H1 (cell line): ENCODE results near the gene AP1M1. TPM values are rescaled to one million over a fixed set of nuclear protein-coding genes. Genes with fewer than 3 reads are reported as not detected.

Experiments used
- CTCF ChIA-PET: fragments of 300-600 bp; sonication (Branson Sonifier 250); formaldehyde crosslinking; loops from one replicate; lab custom pipeline; 2021; ENCODE audit not compliant: partially characterized antibody; lab: Charles Lee
- POLR2A ChIA-PET: fragments of 300-600 bp; sonication (Branson Sonifier 250); formaldehyde crosslinking; loops from one replicate; lab custom pipeline; 2021; ENCODE audit warnings: inconsistent platforms; ENCODE audit not compliant: partially characterized antibody; lab: Charles Lee
- DNase-seq, 2 experiments: peaks; one replicate each; pipeline versions ENCODE4 v3.0.0 to v3.0.0-alpha.2; 2010 to 2022; ENCODE audit warnings: low spot score in 2 of 2, low read depth in 1 of 2, mixed read lengths in 1 of 2
- FAIRE-seq: peaks from 2 replicates; lab custom pipeline; 2011; peaks lifted over from hg19 to GRCh38; lab: Jason Lieb, UNC
- H2AFZ ChIP-seq: 2 replicates; pipeline ENCODE4 v1.8.1; 2012; ENCODE audit warnings: low read length, inconsistent platforms
- H2AK5ac ChIP-seq: 2 replicates; pipeline ENCODE4 v1.6.1; 2013; ENCODE audit warnings: low read depth, low read length
- H2BK120ac ChIP-seq: replicated peaks from 2 replicates; pipeline ENCODE3; 2013; ENCODE audit warnings: low read depth, low read length, inconsistent platforms
- H2BK12ac ChIP-seq: 2 replicates; pipeline ENCODE4 v1.6.1; 2013; ENCODE audit warnings: low read depth, low read length
- H2BK15ac ChIP-seq: 2 replicates; pipeline ENCODE4 v1.6.1; 2013; ENCODE audit warnings: low read length
- H2BK20ac ChIP-seq: 2 replicates; pipeline ENCODE4 v1.6.1; 2013; ENCODE audit warnings: low read length
- H2BK5ac ChIP-seq: 2 replicates; pipeline ENCODE4 v1.6.1; 2013; ENCODE audit warnings: low read depth, low read length
- H3K14ac ChIP-seq: 2 replicates; pipeline ENCODE4 v1.6.1; 2013; ENCODE audit warnings: inconsistent platforms; ENCODE audit not compliant: insufficient read length
- H3K18ac ChIP-seq: 2 replicates; pipeline ENCODE4 v1.6.1; 2013; ENCODE audit warnings: low read length; ENCODE audit errors: extremely low read depth
- H3K23ac ChIP-seq: 2 replicates; pipeline ENCODE4 v1.6.1; 2013; ENCODE audit warnings: inconsistent platforms; ENCODE audit not compliant: insufficient read length
- H3K23me2 ChIP-seq: 2 replicates; pipeline ENCODE4 v1.6.1; 2013; ENCODE audit warnings: low read depth, low read length
- H3K27ac ChIP-seq: 2 replicates; pipeline ENCODE4 v1.6.1; 2011; ENCODE audit warnings: low read depth, low read length, inconsistent platforms
- H3K27me3 ChIP-seq, 4 experiments: replicated peaks in 1 of 4; 1 replicate in 1 of 4; 2 replicates in 3 of 4; pipeline versions ENCODE4 v1.6.1 to v1.8.1; 2011 to 2013; ENCODE audit warnings: low read length in 3 of 4, mild to moderate bottlenecking in 3 of 4, inconsistent platforms in 2 of 4, mixed read lengths in 2 of 4, moderate library complexity in 1 of 4; ENCODE audit not compliant: control insufficient read depth in 3 of 4, insufficient read depth in 3 of 4; ENCODE audit errors: extremely low read depth in 1 of 4
- H3K36me3 ChIP-seq, 4 experiments: 2 replicates each; pipeline versions ENCODE4 v1.6.1 to v1.8.1; 2011 to 2013; ENCODE audit warnings: mild to moderate bottlenecking in 4 of 4, low read length in 3 of 4, moderate library complexity in 2 of 4, control low read depth in 1 of 4, inconsistent platforms in 1 of 4; ENCODE audit not compliant: insufficient read depth in 4 of 4, control insufficient read depth in 2 of 4
- H3K4ac ChIP-seq: replicated peaks from 2 replicates; pipeline ENCODE3; 2013; ENCODE audit warnings: low read length, low read depth, mixed read lengths, inconsistent platforms; ENCODE audit not compliant: insufficient read length
- H3K4me1 ChIP-seq, 4 experiments: replicated peaks in 1 of 4; 1 replicate in 1 of 4; 2 replicates in 3 of 4; pipeline versions ENCODE4 v1.6.1 to v1.8.1; 2011 to 2013; ENCODE audit warnings: low read length in 3 of 4, inconsistent platforms in 2 of 4, mixed read lengths in 1 of 4; ENCODE audit not compliant: insufficient read depth in 4 of 4, control insufficient read depth in 3 of 4
- H3K4me2 ChIP-seq, 2 experiments: 2 replicates each; pipeline versions ENCODE4 v1.6.1 to v1.8.1; 2011 to 2013; ENCODE audit warnings: low read depth in 2 of 2, low read length in 2 of 2, control low read depth in 1 of 2, inconsistent platforms in 1 of 2, mild to moderate bottlenecking in 1 of 2; ENCODE audit not compliant: insufficient read depth in 1 of 2
- H3K4me3 ChIP-seq, 4 experiments: fragments of 200-600, 300-600 bp in 1 of 4; sonication (generic), shearing (Covaris generic), sonication (Bioruptor Twin) in 1 of 4; 2 replicates each; pipeline versions ENCODE4 v1.5.1 to v1.8.1; 2011 to 2016; ENCODE audit warnings: low read length in 4 of 4, low read depth in 3 of 4, control low read depth in 2 of 4, inconsistent platforms in 2 of 4, mild to moderate bottlenecking in 2 of 4, mixed read lengths in 1 of 4, moderate library complexity in 1 of 4; ENCODE audit not compliant: insufficient read depth in 2 of 4; ENCODE audit errors: extremely low read depth in 1 of 4
- H3K56ac ChIP-seq: replicated peaks from 2 replicates; pipeline ENCODE3; 2013; ENCODE audit warnings: low read depth, mild to moderate bottlenecking, mixed read lengths, low read length, inconsistent platforms; ENCODE audit not compliant: insufficient read length
- H3K79me1 ChIP-seq: 2 replicates; pipeline ENCODE4 v1.6.1; 2013; ENCODE audit warnings: low read depth, low read length, control low read depth
- H3K79me2 ChIP-seq, 2 experiments: 2 replicates each; pipeline versions ENCODE4 v1.6.1 to v1.8.1; 2012 to 2013; ENCODE audit warnings: low read length in 2 of 2, mild to moderate bottlenecking in 2 of 2, inconsistent platforms in 1 of 2; ENCODE audit not compliant: insufficient read depth in 2 of 2, control insufficient read depth in 1 of 2
- H3K9ac ChIP-seq, 4 experiments: replicated peaks in 1 of 4; 1 replicate in 1 of 4; 2 replicates in 3 of 4; pipeline versions ENCODE4 v1.6.1 to v1.8.1; 2011 to 2013; ENCODE audit warnings: low read depth in 3 of 4, low read length in 3 of 4, control low read depth in 2 of 4, mild to moderate bottlenecking in 2 of 4, moderate library complexity in 2 of 4, inconsistent platforms in 1 of 4; ENCODE audit errors: extremely low read depth in 1 of 4
- H3K9me3 ChIP-seq, 2 experiments: 2 replicates each; pipeline versions ENCODE4 v1.6.1 to v1.8.1; 2012 to 2013; ENCODE audit warnings: mild to moderate bottlenecking in 2 of 2, moderate library complexity in 2 of 2, control low read depth in 1 of 2, inconsistent platforms in 1 of 2, low read depth in 1 of 2, low read length in 1 of 2, mixed read lengths in 1 of 2; ENCODE audit not compliant: insufficient read depth in 2 of 2
- H4K20me1 ChIP-seq, 2 experiments: replicated peaks in 1 of 2; 2 replicates each; pipeline versions ENCODE3 to v1.8.1; 2011 to 2013; ENCODE audit warnings: inconsistent platforms in 2 of 2, low read length in 2 of 2, mild to moderate bottlenecking in 1 of 2; ENCODE audit not compliant: insufficient read depth in 2 of 2, control insufficient read depth in 1 of 2
- H4K5ac ChIP-seq: 2 replicates; pipeline ENCODE4 v1.6.1; 2013; ENCODE audit warnings: low read length, low read depth, mixed read lengths, inconsistent platforms; ENCODE audit not compliant: insufficient read length
- H4K8ac ChIP-seq: 2 replicates; pipeline ENCODE4 v1.8.0; 2013; ENCODE audit warnings: mild to moderate bottlenecking, moderate library complexity, low read length, inconsistent platforms; ENCODE audit not compliant: insufficient read depth; ENCODE audit errors: extremely low read depth
- H4K91ac ChIP-seq: replicated peaks from 2 replicates; pipeline ENCODE3; 2013; ENCODE audit warnings: low read length, mixed read lengths, inconsistent platforms; ENCODE audit not compliant: insufficient read length
- ASH2L ChIP-seq: fragments of 200-600, 300-600 bp; sonication (generic); IDR thresholded peaks from one replicate; pipeline ENCODE4 v1.7.1; 2017; ENCODE audit warnings: low read length
- CBX8 ChIP-seq: fragments of 300-800, 300-1000 bp; sonication (generic); IDR thresholded peaks from 2 replicates; pipeline ENCODE4 v1.7.1; 2016; ENCODE audit warnings: low read depth, low read length, borderline replicate concordance
- EGR1 ChIP-seq: IDR thresholded peaks from 2 replicates; pipeline ENCODE4 v1.6.1; 2011; ENCODE audit warnings: low read depth, low read length, borderline replicate concordance
- JUN ChIP-seq: IDR thresholded peaks from 2 replicates; pipeline ENCODE4 v1.6.1; 2011; ENCODE audit warnings: low read depth, mild to moderate bottlenecking, improper control_type of control experiment, low read length
- PHF8 ChIP-seq: fragments of 200-600 bp; sonication (generic); conservative IDR thresholded peaks from 2 replicates; pipeline ENCODE4 v1.7.1; 2012; ENCODE audit warnings: low read depth, mild to moderate bottlenecking, inconsistent platforms, low read length, moderate library complexity
- POU5F1 ChIP-seq: IDR thresholded peaks from 2 replicates; pipeline ENCODE4 v1.6.1; 2011; ENCODE audit warnings: low read depth, mild to moderate bottlenecking, low read length, moderate library complexity
- RFX5 ChIP-seq: IDR thresholded peaks from 2 replicates; pipeline ENCODE4 v1.6.1; 2011; ENCODE audit warnings: low read depth, low read length, improper control_type of control experiment, borderline replicate concordance
- SAP30 ChIP-seq: fragments of 300-600 bp; sonication (generic); IDR thresholded peaks from 2 replicates; pipeline ENCODE4 v1.7.1; 2012; ENCODE audit warnings: low read length, moderate library complexity, mild to moderate bottlenecking, inconsistent platforms; ENCODE audit not compliant: insufficient read depth, insufficient replicate concordance
- TBP ChIP-seq: IDR thresholded peaks from 2 replicates; pipeline ENCODE4 v1.6.1; 2011; ENCODE audit warnings: low read depth, low read length, improper control_type of control experiment
- YY1 ChIP-seq: IDR thresholded peaks from 2 replicates; pipeline ENCODE4 v1.6.1; 2011; ENCODE audit warnings: low read depth, mild to moderate bottlenecking, low read length
- WGBS, 2 experiments: shearing (Covaris generic) in 1 of 2; methylation state at CpG; one replicate each; pipeline versions ENCODE4 v1.1.6 to v1.1.7; 2013 to 2015; ENCODE audit warnings: low lambda C conversion rate in 2 of 2, mixed read lengths in 2 of 2, inconsistent platforms in 1 of 2, low coverage in 1 of 2, missing lambda C conversion rate in 1 of 2; ENCODE audit not compliant: insufficient replicate concordance in 2 of 2, insufficient coverage in 1 of 2, insufficient read length in 1 of 2; ENCODE audit errors: extremely low coverage in 1 of 2, missing lambda C conversion rate in 1 of 2; 5-methylcytosine and 5-hydroxymethylcytosine counted together
- polyA plus RNA-seq, 7 experiments: library from polyadenylated mRNA; depleted of rRNA in 3 of 7; stranded (reverse) in 5 of 7; unstranded in 2 of 7; fragments of >200 nt in 5 of 7; fragments of 200-250 nt in 2 of 7; gene quantifications; 1 replicate in 5 of 7; 2 replicates in 1 of 7; 4 replicates in 1 of 7; pipeline versions ENCODE4 v1.2.1 to v1.2.3, GENCODE V29; 2011 to 2013; ENCODE audit warnings: missing spikeins in 2 of 7, mixed read lengths in 2 of 7
- total RNA-seq: library from RNA; stranded (reverse); fragmentation: NEBNext Ultra II Directional; extraction: Animal tissue kit (Norgen Biotek cat#: 25700); gene quantifications from 2 replicates; pipeline ENCODE4 v1.2.1, GENCODE V29; 2021

The AP1M1 gene
- total and polyA plus RNA-seq, 2 of the 8 experiments (the other 6 are each of a cell fraction or from before 2014, with no cell fraction given), result 30.9 to 37.5 TPM

DNA sequence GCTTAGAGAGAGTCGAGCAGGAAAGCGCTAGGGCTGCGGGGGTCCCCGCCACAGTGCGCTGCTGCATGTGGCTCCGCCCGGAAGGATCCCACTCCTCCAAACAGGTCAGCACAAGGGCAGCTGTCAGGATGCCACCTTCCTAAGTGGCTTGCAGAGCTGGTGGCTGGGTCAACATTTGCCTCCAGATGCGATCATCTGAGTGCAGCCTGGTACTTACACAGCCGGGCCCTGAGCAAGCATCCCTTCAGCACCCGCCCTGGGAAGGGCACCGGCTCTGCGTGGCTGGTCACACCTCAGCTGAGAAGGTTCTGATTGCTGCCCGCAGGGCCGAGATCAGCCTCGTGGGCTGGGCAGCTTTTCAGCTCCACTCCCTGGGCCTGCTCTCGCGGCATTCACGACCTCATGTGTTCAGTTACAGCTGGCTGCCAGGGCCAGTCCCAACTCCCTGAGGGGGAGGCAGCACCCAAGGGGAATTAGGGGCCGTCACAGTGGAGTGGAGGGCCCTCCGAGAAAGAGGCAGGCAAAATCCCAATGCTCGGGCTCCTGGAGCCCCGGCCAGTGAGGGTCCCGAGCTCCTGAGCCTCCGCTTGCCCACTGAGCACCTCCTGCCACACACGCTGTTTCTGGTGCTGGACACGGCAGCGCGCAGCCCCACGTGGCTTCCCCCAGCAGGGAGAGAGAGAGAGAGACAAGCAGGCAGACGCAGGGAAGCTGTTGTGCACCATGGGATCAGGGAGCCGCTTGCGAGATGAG is 26.8 kb downstream of the AP1M1 start:
- Histone ChIP-seq H2BK12ac (no peak overlapping the region), H3K79me2 (no peaks in the 10 kb centered on the region), H4K91ac (no peak overlapping the region), H3K4ac (no peak overlapping the region), H3K56ac (no peak overlapping the region), H3K23me2 (no peaks in the 10 kb centered on the region), H3K23ac (no peak overlapping the region), H2BK120ac (no peak overlapping the region), H3K36me3 (peaks cover 0 to 3% (median 0%) of the 10 kb centered on the region in 4 experiments; a peak in 2 of 8 replicates), H4K8ac (no peak overlapping the region), H3K27ac (no peak overlapping the region; the same call in 1 of the 2 replicates), H2AFZ (no peak overlapping the region), H3K4me3 (no peak overlapping the region), H2BK20ac (no peak overlapping the region), H3K4me2 (no peak overlapping the region), H2BK15ac (no peak overlapping the region), H3K27me3 (no peaks in the 10 kb centered on the region; a peak in 1 of 7 replicates), H3K9me3 (no peaks in the 10 kb centered on the region), H3K14ac (no peak overlapping the region), H3K79me1 (no peaks in the 10 kb centered on the region), H4K20me1 (peaks cover 3 to 7% of the 10 kb centered on the region in 2 experiments), H2BK5ac (peak overlapping the region; percentile 35; the same call in 1 of the 2 replicates), H3K4me1 (no peaks in the 10 kb centered on the region), H3K9ac (no peak overlapping the region), H2AK5ac (no peak overlapping the region), H3K18ac (no peak overlapping the region), H4K5ac (no peak overlapping the region)
- WGBS, 2 experiments, result 89% methylated on average over 31 of the region's 32 CpGs; no CpG with 5 or more reads in 1 of the 2 experiments
- DNase-seq, result no peak
- TF ChIP-seq RFX5 (no peak), ASH2L (no peak), SAP30 (no peak), PHF8 (no peak), CBX8 (no peak), EGR1 (no peak), TBP (no peak), POU5F1 (no peak), YY1 (no peak), JUN (no peak)
- CTCF ChIA-PET, result interaction anchor here (0.6 to 1.4 kb wide), 4 partner anchors 9 to 159 kb away, joined by 3 read pairs; no protein-coding TSS in a partner anchor
- POLR2A ChIA-PET, result interaction anchor here (1.2 to 1.6 kb wide), 2 partner anchors 18 to 39 kb away, joined by 3 read pairs; no protein-coding TSS in a partner anchor
- FAIRE-seq, result no peak
